ENCODE measurements around the gene SNX22.

The SNX22 gene

GRCh38 chr15:64162478-64162868 lies 10.9 kb downstream of the SNX22 start:
- H3K36me3 ChIP-seq (ENCODE audit: control insufficient read depth, insufficient read depth, low read length) = peaks cover 17% of the 10 kb centered on the region
- peak overlapping the region; percentile 84 for H3K27ac ChIP-seq (ENCODE audit: low read depth, low read length)
- peak overlapping the region; percentile 97 for H3K9ac ChIP-seq (ENCODE audit: low read length)

DNA sequence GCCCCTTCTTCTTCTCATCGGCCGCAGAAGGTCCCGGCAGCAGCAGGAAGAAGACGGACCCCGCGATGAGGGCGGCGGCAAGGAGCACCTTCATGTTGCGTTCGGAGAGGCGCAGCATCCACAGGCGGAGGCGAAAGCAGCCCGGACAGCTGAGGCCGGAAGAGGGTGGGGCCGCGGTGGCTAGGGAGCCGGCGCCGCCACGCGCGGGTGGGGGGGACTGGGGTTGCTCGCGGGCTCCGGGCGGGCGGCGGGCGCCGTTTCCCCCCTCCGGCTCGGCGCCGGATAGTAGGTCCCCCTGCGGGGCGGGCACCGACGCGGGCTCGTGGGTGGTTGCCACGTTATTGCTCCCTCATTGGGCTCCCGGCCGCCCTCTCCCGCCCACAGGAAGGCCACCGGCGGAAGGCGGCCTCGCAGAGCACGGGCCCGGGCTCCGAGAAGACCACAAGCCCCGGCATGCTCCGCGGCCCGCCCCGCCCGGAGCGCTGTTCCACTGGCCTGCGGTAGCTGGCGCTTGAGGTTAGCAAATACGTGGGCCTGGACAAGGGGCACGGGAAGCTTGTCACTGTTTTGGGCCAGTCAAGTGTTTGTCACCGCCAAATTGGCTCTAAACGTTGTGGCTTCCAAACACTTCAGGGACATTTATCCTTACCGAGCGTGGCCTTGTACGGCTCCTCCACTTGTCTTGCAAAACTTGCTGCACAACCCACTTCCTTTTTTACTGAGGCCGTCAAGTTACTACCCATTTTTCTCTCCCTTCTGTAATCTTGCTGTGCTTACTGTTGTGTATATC lies 11.5 kb downstream of the SNX22 start, which contains the start of gene PPIB:
Gene PPIB (minus strand): TSS at position 154 of the 790 bp plus-strand sequence. CDS start 36 bp downstream, at position 118.
- Histone ChIP-seq H2BK15ac (replicated peaks; ENCODE audit: low read depth) (no peak within 1 kb of the TSS), H3K4me1 (ENCODE audit: control insufficient read depth, low read depth, low read length) (peaks cover 3% of the 10 kb centered on the region), H3K4me2 (ENCODE audit: low read length) (peak within 1 kb of the TSS; percentile 61), H3K23ac (ENCODE audit: low read length) (no peak within 1 kb of the TSS), H2BK5ac (ENCODE audit: low read length) (peak within 1 kb of the TSS; percentile 81), H3K27ac (ENCODE audit: low read depth, low read length) (peak within 1 kb of the TSS; percentile 84), H2AK5ac (ENCODE audit: low read length) (no peak within 1 kb of the TSS), H3K79me1 (ENCODE audit: low read length) (peaks cover 16% of the 10 kb centered on the region), H3K4me3 (ENCODE audit: low read length) (peak within 1 kb of the TSS; percentile 98), H4K8ac (ENCODE audit: low read depth, low read length) (no peak within 1 kb of the TSS), H3K79me2 (ENCODE audit: control insufficient read depth, insufficient read depth, low read length) (peaks cover 15% of the 10 kb centered on the region), H3K9ac (ENCODE audit: low read length) (peak within 1 kb of the TSS; percentile 97), H3K56ac (ENCODE audit: low read length) (peak within 1 kb of the TSS; percentile 97), H3K27me3 (ENCODE audit: insufficient read depth, low read length, poor library complexity) (no peaks in the 10 kb centered on the region), H3K36me3 (ENCODE audit: control insufficient read depth, insufficient read depth, low read length) (peaks cover 13% of the 10 kb centered on the region), H4K5ac (ENCODE audit: low read length) (no peak within 1 kb of the TSS), H2BK120ac (ENCODE audit: low read depth, low read length) (peak within 1 kb of the TSS; percentile 3), H3K18ac (ENCODE audit: low read length) (peak within 1 kb of the TSS; percentile 94), H3K4ac (ENCODE audit: low read depth, low read length) (peak within 1 kb of the TSS; percentile 62)
- DNase-seq = peak; percentile 99
- no CpG with 5 or more reads among the region's 69 CpGs for WGBS (ENCODE audit: extremely low coverage, insufficient coverage, low lambda C conversion rate)

More at GRCh38 chr15:64162478-64162868, 10.9 kb downstream of the SNX22 start:
- peaks cover 3% of the 10 kb centered on the region for H3K4me1 ChIP-seq (ENCODE audit: control insufficient read depth, low read depth, low read length)
- peak overlapping the region; percentile 50 for H3K4me2 ChIP-seq (ENCODE audit: low read length)
- peak overlapping the region; percentile 62 for H3K4ac ChIP-seq (ENCODE audit: low read depth, low read length)
- peak overlapping the region; percentile 3 for H2BK120ac ChIP-seq (ENCODE audit: low read depth, low read length)
- H3K79me2 ChIP-seq (ENCODE audit: control insufficient read depth, insufficient read depth, low read length) = peaks cover 15% of the 10 kb centered on the region
- H4K8ac ChIP-seq (ENCODE audit: low read depth, low read length) = no peak overlapping the region
- peak overlapping the region; percentile 98 for H3K4me3 ChIP-seq (ENCODE audit: low read length)
- peak overlapping the region; percentile 81 for H2BK5ac ChIP-seq (ENCODE audit: low read length)
- no peak overlapping the region for H4K5ac ChIP-seq (ENCODE audit: low read length)
- H3K23ac ChIP-seq (ENCODE audit: low read length) = no peak overlapping the region
- peak overlapping the region; percentile 97 for H3K56ac ChIP-seq (ENCODE audit: low read length)
- no peaks in the 10 kb centered on the region for H3K27me3 ChIP-seq (ENCODE audit: insufficient read depth, low read length, poor library complexity)
- DNase-seq = no peak
- no CpG with 5 or more reads among the region's 21 CpGs for WGBS (ENCODE audit: extremely low coverage, insufficient coverage, low lambda C conversion rate)
- no peak overlapping the region for H2AK5ac ChIP-seq (ENCODE audit: low read length)
- H3K79me1 ChIP-seq (ENCODE audit: low read length) = peaks cover 19% of the 10 kb centered on the region
- peak overlapping the region; percentile 94 for H3K18ac ChIP-seq (ENCODE audit: low read length)
- H2BK15ac ChIP-seq (replicated peaks; ENCODE audit: low read depth) = no peak overlapping the region

DNA sequence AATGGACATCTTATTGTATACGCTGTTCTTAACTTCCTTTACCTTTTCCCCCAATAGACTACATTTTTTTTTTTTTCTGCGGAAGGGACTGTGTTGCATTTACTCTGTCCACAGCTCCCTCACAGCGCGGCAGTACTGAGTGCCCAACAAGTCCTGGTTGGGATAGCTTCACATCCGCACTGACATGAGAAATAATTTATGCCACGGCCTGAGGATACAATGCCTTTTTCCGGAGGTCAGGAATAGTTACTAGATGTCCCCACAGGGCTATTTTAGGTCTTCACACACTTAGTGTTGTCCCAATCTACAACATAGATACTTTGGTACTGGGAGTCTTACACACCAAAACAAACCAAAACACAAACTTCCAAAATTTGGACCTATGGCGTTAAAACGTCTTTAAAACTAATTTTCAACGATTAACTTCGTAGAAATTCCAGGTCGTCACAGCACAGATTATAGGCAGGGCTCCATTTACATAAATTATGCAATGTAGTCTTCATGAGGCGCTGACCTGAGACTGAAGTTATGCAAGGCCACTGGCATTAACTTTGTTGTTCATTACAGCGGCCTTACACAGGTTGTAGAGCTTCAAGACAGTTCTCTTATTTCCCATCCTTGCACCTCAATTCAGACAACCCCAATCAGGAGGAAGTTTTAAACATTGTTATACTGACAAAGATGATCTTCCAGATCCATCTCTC lies 12.3 kb downstream of the SNX22 start:
- no peak overlapping the region for H3K23ac ChIP-seq (ENCODE audit: low read length)
- peak overlapping the region; percentile 31 for H3K27ac ChIP-seq (ENCODE audit: low read depth, low read length)

DNA sequence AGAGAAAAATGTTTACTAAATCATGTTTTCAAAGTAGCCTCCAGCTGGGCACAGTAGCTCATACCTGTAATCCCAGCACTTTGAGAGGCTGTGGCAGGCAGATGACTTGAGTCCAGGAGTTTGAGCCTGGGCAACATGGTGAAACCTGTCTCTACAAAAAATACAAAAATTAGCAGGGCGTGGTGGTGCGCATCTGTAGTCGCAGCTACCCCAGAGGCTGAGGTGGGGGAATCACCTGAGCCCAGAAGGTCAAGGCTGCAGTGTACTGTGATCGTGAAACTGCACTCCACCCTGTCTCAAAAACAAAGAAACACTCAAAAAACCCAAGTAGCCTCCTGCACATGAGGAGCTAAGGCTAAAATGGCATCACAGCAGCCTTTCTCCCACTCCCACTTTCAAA lies 12.9 kb downstream of the SNX22 start:
- Histone ChIP-seq H3K27ac (ENCODE audit: low read depth, low read length) (no peak overlapping the region), H2BK15ac (replicated peaks; ENCODE audit: low read depth) (no peak overlapping the region)
- no CpG with 5 or more reads among the region's 4 CpGs for WGBS (ENCODE audit: extremely low coverage, insufficient coverage, low lambda C conversion rate)

More for the DNA sequence above, 12.3 kb downstream of the SNX22 start:
- no peaks in the 10 kb centered on the region for H3K27me3 ChIP-seq (ENCODE audit: insufficient read depth, low read length, poor library complexity)
- H3K79me2 ChIP-seq (ENCODE audit: control insufficient read depth, insufficient read depth, low read length) = peaks cover 15% of the 10 kb centered on the region
- 100% methylated on average over 4 of the region's 14 CpGs for WGBS (ENCODE audit: extremely low coverage, insufficient coverage, low lambda C conversion rate)
- no peak overlapping the region for H4K5ac ChIP-seq (ENCODE audit: low read length)
- no peak overlapping the region for H2BK120ac ChIP-seq (ENCODE audit: low read depth, low read length)
- no peak overlapping the region for H3K18ac ChIP-seq (ENCODE audit: low read length)
- no peak overlapping the region for H2BK15ac ChIP-seq (replicated peaks; ENCODE audit: low read depth)
- H3K36me3 ChIP-seq (ENCODE audit: control insufficient read depth, insufficient read depth, low read length) = peaks cover 5% of the 10 kb centered on the region
- peak overlapping the region; percentile 74 for H3K9ac ChIP-seq (ENCODE audit: low read length)
- DNase-seq = peak; percentile 63
- H3K4me3 ChIP-seq (ENCODE audit: low read length) = no peak overlapping the region
- H4K8ac ChIP-seq (ENCODE audit: low read depth, low read length) = no peak overlapping the region
- no peak overlapping the region for H2BK5ac ChIP-seq (ENCODE audit: low read length)
- H3K4ac ChIP-seq (ENCODE audit: low read depth, low read length) = no peak overlapping the region
- H3K79me1 ChIP-seq (ENCODE audit: low read length) = peaks cover 12% of the 10 kb centered on the region
- H2AK5ac ChIP-seq (ENCODE audit: low read length) = no peak overlapping the region
- peak overlapping the region; percentile 61 for H3K4me2 ChIP-seq (ENCODE audit: low read length)
- peaks cover 3% of the 10 kb centered on the region for H3K4me1 ChIP-seq (ENCODE audit: control insufficient read depth, low read depth, low read length)
- H3K56ac ChIP-seq (ENCODE audit: low read length) = peak overlapping the region; percentile 90

DNA sequence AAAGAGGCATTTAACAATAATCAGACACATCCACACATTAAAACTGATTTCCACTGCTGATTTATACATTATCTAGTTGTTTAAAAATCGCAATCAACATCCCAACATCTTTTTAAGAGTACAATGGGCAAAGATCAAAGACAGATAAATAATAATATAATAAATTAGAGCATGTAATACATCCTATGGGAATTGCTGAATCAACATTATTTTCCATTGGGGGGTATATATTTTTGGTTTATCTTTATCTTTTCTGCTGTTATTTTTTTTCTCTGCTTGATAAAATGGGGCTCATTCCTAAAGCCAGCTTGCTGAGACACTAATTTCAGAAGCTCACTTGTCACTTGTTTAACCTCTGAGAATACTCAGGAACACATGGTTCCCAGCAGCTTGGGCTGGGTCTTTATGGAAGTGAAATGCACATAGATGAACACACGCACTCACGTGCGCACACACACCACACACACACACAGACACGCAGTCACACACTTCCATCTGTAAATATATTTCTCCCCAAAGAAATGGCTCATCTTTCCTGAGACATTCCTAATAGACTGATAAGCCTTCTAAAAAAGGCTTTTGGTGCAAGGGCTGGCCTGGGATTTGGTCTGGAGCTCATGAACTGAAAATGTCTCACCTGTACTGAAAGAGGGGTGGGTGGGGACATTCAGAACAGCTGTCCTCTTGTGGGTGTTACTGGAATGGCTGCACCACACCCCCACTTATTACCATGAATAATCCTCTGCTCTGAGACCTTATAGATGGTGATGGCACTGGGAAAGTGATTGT lies 14.8 kb downstream of the SNX22 start:
- H2BK120ac ChIP-seq (ENCODE audit: low read depth, low read length) = no peak overlapping the region
- H2BK5ac ChIP-seq (ENCODE audit: low read length) = no peak overlapping the region
- no peak overlapping the region for H2BK15ac ChIP-seq (replicated peaks; ENCODE audit: low read depth)
- H3K9ac ChIP-seq (ENCODE audit: low read length) = no peak overlapping the region
- peaks cover 9% of the 10 kb centered on the region for H3K79me2 ChIP-seq (ENCODE audit: control insufficient read depth, insufficient read depth, low read length)
- no peaks in the 10 kb centered on the region for H3K27me3 ChIP-seq (ENCODE audit: insufficient read depth, low read length, poor library complexity)
- H3K4ac ChIP-seq (ENCODE audit: low read depth, low read length) = no peak overlapping the region
- H3K23ac ChIP-seq (ENCODE audit: low read length) = no peak overlapping the region
- DNase-seq = no peak
- no peak overlapping the region for H3K18ac ChIP-seq (ENCODE audit: low read length)
- H3K4me2 ChIP-seq (ENCODE audit: low read length) = no peak overlapping the region
- H3K79me1 ChIP-seq (ENCODE audit: low read length) = peaks cover 4% of the 10 kb centered on the region
- no CpG with 5 or more reads among the region's 5 CpGs for WGBS (ENCODE audit: extremely low coverage, insufficient coverage, low lambda C conversion rate)
- no peak overlapping the region for H4K5ac ChIP-seq (ENCODE audit: low read length)
- no peak overlapping the region for H3K27ac ChIP-seq (ENCODE audit: low read depth, low read length)
- peaks cover 3% of the 10 kb centered on the region for H3K4me1 ChIP-seq (ENCODE audit: control insufficient read depth, low read depth, low read length)
- no peak overlapping the region for H2AK5ac ChIP-seq (ENCODE audit: low read length)
- no peak overlapping the region for H3K4me3 ChIP-seq (ENCODE audit: low read length)
- no peaks in the 10 kb centered on the region for H3K36me3 ChIP-seq (ENCODE audit: control insufficient read depth, insufficient read depth, low read length)
- no peak overlapping the region for H4K8ac ChIP-seq (ENCODE audit: low read depth, low read length)
- no peak overlapping the region for H3K56ac ChIP-seq (ENCODE audit: low read length)

More for the DNA sequence above, 12.9 kb downstream of the SNX22 start:
- H3K9ac ChIP-seq (ENCODE audit: low read length) = no peak overlapping the region
- H3K4me1 ChIP-seq (ENCODE audit: control insufficient read depth, low read depth, low read length) = peaks cover 3% of the 10 kb centered on the region
- H3K56ac ChIP-seq (ENCODE audit: low read length) = no peak overlapping the region
- no peak overlapping the region for H4K8ac ChIP-seq (ENCODE audit: low read depth, low read length)
- H3K18ac ChIP-seq (ENCODE audit: low read length) = no peak overlapping the region
- H3K79me1 ChIP-seq (ENCODE audit: low read length) = peaks cover 12% of the 10 kb centered on the region
- H2AK5ac ChIP-seq (ENCODE audit: low read length) = no peak overlapping the region
- no peak overlapping the region for H3K4me3 ChIP-seq (ENCODE audit: low read length)
- no peak for DNase-seq
- H3K27me3 ChIP-seq (ENCODE audit: insufficient read depth, low read length, poor library complexity) = no peaks in the 10 kb centered on the region
- H3K4ac ChIP-seq (ENCODE audit: low read depth, low read length) = no peak overlapping the region
- no peak overlapping the region for H2BK120ac ChIP-seq (ENCODE audit: low read depth, low read length)
- peaks cover 5% of the 10 kb centered on the region for H3K36me3 ChIP-seq (ENCODE audit: control insufficient read depth, insufficient read depth, low read length)
- no peak overlapping the region for H3K4me2 ChIP-seq (ENCODE audit: low read length)
- H4K5ac ChIP-seq (ENCODE audit: low read length) = no peak overlapping the region
- H2BK5ac ChIP-seq (ENCODE audit: low read length) = no peak overlapping the region
- peaks cover 15% of the 10 kb centered on the region for H3K79me2 ChIP-seq (ENCODE audit: control insufficient read depth, insufficient read depth, low read length)
- no peak overlapping the region for H3K23ac ChIP-seq (ENCODE audit: low read length)

All from mesendoderm (in vitro differentiated cells).